H1 (cell line): ENCODE measurements around the gene CYP3A7. TPM values are rescaled to one million over a fixed set of nuclear protein-coding genes. Genes with fewer than 3 reads are reported as not detected.

ENCODE experiments used
- CTCF ChIA-PET: fragments of 300-600 bp; sonication (Branson Sonifier 250); formaldehyde crosslinking; loops from one replicate; lab custom pipeline; 2021; ENCODE audit not compliant: partially characterized antibody; lab: Charles Lee
- POLR2A ChIA-PET: fragments of 300-600 bp; sonication (Branson Sonifier 250); formaldehyde crosslinking; loops from one replicate; lab custom pipeline; 2021; ENCODE audit warnings: inconsistent platforms; ENCODE audit not compliant: partially characterized antibody; lab: Charles Lee
- DNase-seq, 2 experiments: peaks; one replicate each; pipeline versions ENCODE4 v3.0.0 to v3.0.0-alpha.2; 2010 to 2022; ENCODE audit warnings: low spot score in 2 of 2, low read depth in 1 of 2, mixed read lengths in 1 of 2
- FAIRE-seq: peaks from 2 replicates; lab custom pipeline; 2011; peaks lifted over from hg19 to GRCh38; lab: Jason Lieb, UNC
- H2AFZ ChIP-seq: 2 replicates; pipeline ENCODE4 v1.8.1; 2012; ENCODE audit warnings: low read length, inconsistent platforms
- H2AK5ac ChIP-seq: 2 replicates; pipeline ENCODE4 v1.6.1; 2013; ENCODE audit warnings: low read depth, low read length
- H2BK120ac ChIP-seq: replicated peaks from 2 replicates; pipeline ENCODE3; 2013; ENCODE audit warnings: low read depth, low read length, inconsistent platforms
- H2BK12ac ChIP-seq: 2 replicates; pipeline ENCODE4 v1.6.1; 2013; ENCODE audit warnings: low read depth, low read length
- H2BK15ac ChIP-seq: 2 replicates; pipeline ENCODE4 v1.6.1; 2013; ENCODE audit warnings: low read length
- H2BK20ac ChIP-seq: 2 replicates; pipeline ENCODE4 v1.6.1; 2013; ENCODE audit warnings: low read length
- H2BK5ac ChIP-seq: 2 replicates; pipeline ENCODE4 v1.6.1; 2013; ENCODE audit warnings: low read depth, low read length
- H3K14ac ChIP-seq: 2 replicates; pipeline ENCODE4 v1.6.1; 2013; ENCODE audit warnings: inconsistent platforms; ENCODE audit not compliant: insufficient read length
- H3K18ac ChIP-seq: 2 replicates; pipeline ENCODE4 v1.6.1; 2013; ENCODE audit warnings: low read length; ENCODE audit errors: extremely low read depth
- H3K23ac ChIP-seq: 2 replicates; pipeline ENCODE4 v1.6.1; 2013; ENCODE audit warnings: inconsistent platforms; ENCODE audit not compliant: insufficient read length
- H3K23me2 ChIP-seq: 2 replicates; pipeline ENCODE4 v1.6.1; 2013; ENCODE audit warnings: low read depth, low read length
- H3K27ac ChIP-seq: 2 replicates; pipeline ENCODE4 v1.6.1; 2011; ENCODE audit warnings: low read depth, low read length, inconsistent platforms
- H3K27me3 ChIP-seq, 4 experiments: replicated peaks in 1 of 4; 1 replicate in 1 of 4; 2 replicates in 3 of 4; pipeline versions ENCODE4 v1.6.1 to v1.8.1; 2011 to 2013; ENCODE audit warnings: low read length in 3 of 4, mild to moderate bottlenecking in 3 of 4, inconsistent platforms in 2 of 4, mixed read lengths in 2 of 4, moderate library complexity in 1 of 4; ENCODE audit not compliant: control insufficient read depth in 3 of 4, insufficient read depth in 3 of 4; ENCODE audit errors: extremely low read depth in 1 of 4
- H3K36me3 ChIP-seq, 4 experiments: 2 replicates each; pipeline versions ENCODE4 v1.6.1 to v1.8.1; 2011 to 2013; ENCODE audit warnings: mild to moderate bottlenecking in 4 of 4, low read length in 3 of 4, moderate library complexity in 2 of 4, control low read depth in 1 of 4, inconsistent platforms in 1 of 4; ENCODE audit not compliant: insufficient read depth in 4 of 4, control insufficient read depth in 2 of 4
- H3K4ac ChIP-seq: replicated peaks from 2 replicates; pipeline ENCODE3; 2013; ENCODE audit warnings: low read length, low read depth, mixed read lengths, inconsistent platforms; ENCODE audit not compliant: insufficient read length
- H3K4me1 ChIP-seq, 4 experiments: replicated peaks in 1 of 4; 1 replicate in 1 of 4; 2 replicates in 3 of 4; pipeline versions ENCODE4 v1.6.1 to v1.8.1; 2011 to 2013; ENCODE audit warnings: low read length in 3 of 4, inconsistent platforms in 2 of 4, mixed read lengths in 1 of 4; ENCODE audit not compliant: insufficient read depth in 4 of 4, control insufficient read depth in 3 of 4
- H3K4me2 ChIP-seq, 2 experiments: 2 replicates each; pipeline versions ENCODE4 v1.6.1 to v1.8.1; 2011 to 2013; ENCODE audit warnings: low read depth in 2 of 2, low read length in 2 of 2, control low read depth in 1 of 2, inconsistent platforms in 1 of 2, mild to moderate bottlenecking in 1 of 2; ENCODE audit not compliant: insufficient read depth in 1 of 2
- H3K4me3 ChIP-seq, 4 experiments: fragments of 200-600, 300-600 bp in 1 of 4; sonication (generic), shearing (Covaris generic), sonication (Bioruptor Twin) in 1 of 4; 2 replicates each; pipeline versions ENCODE4 v1.5.1 to v1.8.1; 2011 to 2016; ENCODE audit warnings: low read length in 4 of 4, low read depth in 3 of 4, control low read depth in 2 of 4, inconsistent platforms in 2 of 4, mild to moderate bottlenecking in 2 of 4, mixed read lengths in 1 of 4, moderate library complexity in 1 of 4; ENCODE audit not compliant: insufficient read depth in 2 of 4; ENCODE audit errors: extremely low read depth in 1 of 4
- H3K56ac ChIP-seq: replicated peaks from 2 replicates; pipeline ENCODE3; 2013; ENCODE audit warnings: low read depth, mild to moderate bottlenecking, mixed read lengths, low read length, inconsistent platforms; ENCODE audit not compliant: insufficient read length
- H3K79me1 ChIP-seq: 2 replicates; pipeline ENCODE4 v1.6.1; 2013; ENCODE audit warnings: low read depth, low read length, control low read depth
- H3K79me2 ChIP-seq, 2 experiments: 2 replicates each; pipeline versions ENCODE4 v1.6.1 to v1.8.1; 2012 to 2013; ENCODE audit warnings: low read length in 2 of 2, mild to moderate bottlenecking in 2 of 2, inconsistent platforms in 1 of 2; ENCODE audit not compliant: insufficient read depth in 2 of 2, control insufficient read depth in 1 of 2
- H3K9ac ChIP-seq, 4 experiments: replicated peaks in 1 of 4; 1 replicate in 1 of 4; 2 replicates in 3 of 4; pipeline versions ENCODE4 v1.6.1 to v1.8.1; 2011 to 2013; ENCODE audit warnings: low read depth in 3 of 4, low read length in 3 of 4, control low read depth in 2 of 4, mild to moderate bottlenecking in 2 of 4, moderate library complexity in 2 of 4, inconsistent platforms in 1 of 4; ENCODE audit errors: extremely low read depth in 1 of 4
- H3K9me3 ChIP-seq, 2 experiments: 2 replicates each; pipeline versions ENCODE4 v1.6.1 to v1.8.1; 2012 to 2013; ENCODE audit warnings: mild to moderate bottlenecking in 2 of 2, moderate library complexity in 2 of 2, control low read depth in 1 of 2, inconsistent platforms in 1 of 2, low read depth in 1 of 2, low read length in 1 of 2, mixed read lengths in 1 of 2; ENCODE audit not compliant: insufficient read depth in 2 of 2
- H4K20me1 ChIP-seq, 2 experiments: replicated peaks in 1 of 2; 2 replicates each; pipeline versions ENCODE3 to v1.8.1; 2011 to 2013; ENCODE audit warnings: inconsistent platforms in 2 of 2, low read length in 2 of 2, mild to moderate bottlenecking in 1 of 2; ENCODE audit not compliant: insufficient read depth in 2 of 2, control insufficient read depth in 1 of 2
- H4K5ac ChIP-seq: 2 replicates; pipeline ENCODE4 v1.6.1; 2013; ENCODE audit warnings: low read length, low read depth, mixed read lengths, inconsistent platforms; ENCODE audit not compliant: insufficient read length
- H4K8ac ChIP-seq: 2 replicates; pipeline ENCODE4 v1.8.0; 2013; ENCODE audit warnings: mild to moderate bottlenecking, moderate library complexity, low read length, inconsistent platforms; ENCODE audit not compliant: insufficient read depth; ENCODE audit errors: extremely low read depth
- H4K91ac ChIP-seq: replicated peaks from 2 replicates; pipeline ENCODE3; 2013; ENCODE audit warnings: low read length, mixed read lengths, inconsistent platforms; ENCODE audit not compliant: insufficient read length
- CREB1 ChIP-seq: IDR thresholded peaks from 2 replicates; pipeline ENCODE4 v1.6.1; 2012; ENCODE audit warnings: inconsistent platforms
- CTBP2 ChIP-seq: IDR thresholded peaks from 2 replicates; pipeline ENCODE4 v1.7.0; 2011; ENCODE audit warnings: borderline replicate concordance, mild to moderate bottlenecking, moderate library complexity, mixed read lengths, low read length; ENCODE audit not compliant: insufficient read depth, insufficient read length
- EZH2 ChIP-seq: fragments of 200-600 bp; sonication (generic); IDR thresholded peaks from 2 replicates; pipeline ENCODE4 v1.7.1; 2012; ENCODE audit warnings: low read depth, mild to moderate bottlenecking, moderate library complexity, low read length, inconsistent platforms; ENCODE audit not compliant: severe bottlenecking
- JUND ChIP-seq: IDR thresholded peaks from 2 replicates; pipeline ENCODE4 v1.6.1; 2011; ENCODE audit warnings: mild to moderate bottlenecking, improper control_type of control experiment, low read length
- MAFK ChIP-seq: IDR thresholded peaks from 2 replicates; pipeline ENCODE4 v1.6.1; 2012; ENCODE audit warnings: low read depth, mild to moderate bottlenecking, improper control_type of control experiment, low read length
- PHF8 ChIP-seq: fragments of 200-600 bp; sonication (generic); conservative IDR thresholded peaks from 2 replicates; pipeline ENCODE4 v1.7.1; 2012; ENCODE audit warnings: low read depth, mild to moderate bottlenecking, inconsistent platforms, low read length, moderate library complexity
- POLR2A ChIP-seq, 2 experiments: IDR thresholded peaks; 1 replicate in 1 of 2; 2 replicates in 1 of 2; pipeline ENCODE4 v1.6.1; 2011; ENCODE audit warnings: low read depth in 2 of 2, low read length in 2 of 2, mild to moderate bottlenecking in 2 of 2; ENCODE audit errors: control extremely low read depth in 1 of 2
- POU5F1 ChIP-seq: IDR thresholded peaks from 2 replicates; pipeline ENCODE4 v1.6.1; 2011; ENCODE audit warnings: low read depth, mild to moderate bottlenecking, low read length, moderate library complexity
- RBBP5 ChIP-seq: IDR thresholded peaks from 2 replicates; pipeline ENCODE4 v1.7.1; 2012; ENCODE audit warnings: low read depth, mild to moderate bottlenecking, inconsistent platforms, low read length, moderate library complexity, borderline replicate concordance
- SIRT6 ChIP-seq: IDR thresholded peaks from one replicate; pipeline ENCODE4 v1.7.1; 2012; ENCODE audit warnings: low read length, inconsistent platforms
- SP2 ChIP-seq: IDR thresholded peaks from 2 replicates; pipeline ENCODE4 v1.6.1; 2012; ENCODE audit warnings: mild to moderate bottlenecking, low read length, inconsistent platforms
- SUZ12 ChIP-seq: fragments of 200-600 bp; sonication (generic); IDR thresholded peaks from 2 replicates; pipeline ENCODE4 v1.6.1; 2012; ENCODE audit warnings: mild to moderate bottlenecking, inconsistent platforms, low read length, moderate library complexity, mixed read lengths
- TBP ChIP-seq: IDR thresholded peaks from 2 replicates; pipeline ENCODE4 v1.6.1; 2011; ENCODE audit warnings: low read depth, low read length, improper control_type of control experiment
- ZNF274 ChIP-seq: IDR thresholded peaks from 2 replicates; pipeline ENCODE4 v1.7.0; 2012; ENCODE audit warnings: low read length, borderline replicate concordance; ENCODE audit errors: extremely low read depth
- WGBS, 2 experiments: shearing (Covaris generic) in 1 of 2; methylation state at CpG; one replicate each; pipeline versions ENCODE4 v1.1.6 to v1.1.7; 2013 to 2015; ENCODE audit warnings: low lambda C conversion rate in 2 of 2, mixed read lengths in 2 of 2, inconsistent platforms in 1 of 2, low coverage in 1 of 2, missing lambda C conversion rate in 1 of 2; ENCODE audit not compliant: insufficient replicate concordance in 2 of 2, insufficient coverage in 1 of 2, insufficient read length in 1 of 2; ENCODE audit errors: extremely low coverage in 1 of 2, missing lambda C conversion rate in 1 of 2; 5-methylcytosine and 5-hydroxymethylcytosine counted together
- polyA plus RNA-seq, 7 experiments: library from polyadenylated mRNA; depleted of rRNA in 3 of 7; stranded (reverse) in 5 of 7; unstranded in 2 of 7; fragments of >200 nt in 5 of 7; fragments of 200-250 nt in 2 of 7; gene quantifications; 1 replicate in 5 of 7; 2 replicates in 1 of 7; 4 replicates in 1 of 7; pipeline versions ENCODE4 v1.2.1 to v1.2.3, GENCODE V29; 2011 to 2013; ENCODE audit warnings: missing spikeins in 2 of 7, mixed read lengths in 2 of 7
- total RNA-seq: library from RNA; stranded (reverse); fragmentation: NEBNext Ultra II Directional; extraction: Animal tissue kit (Norgen Biotek cat#: 25700); gene quantifications from 2 replicates; pipeline ENCODE4 v1.2.1, GENCODE V29; 2021

The CYP3A7 gene
- total and polyA plus RNA-seq, 2 of the 8 experiments (the other 6 are each of a cell fraction or from before 2014, with no cell fraction given): not detected

GRCh38 chr7:99694201-99694911 lies 40.6 kb downstream of the CYP3A7 start:
- Histone ChIP-seq H4K5ac (no peak overlapping the region), H4K20me1 (no peaks in the 10 kb centered on the region), H2AFZ (no peak overlapping the region), H3K23ac (no peak overlapping the region), H3K18ac (no peak overlapping the region), H3K9me3 (no peaks in the 10 kb centered on the region), H3K9ac (no peak overlapping the region), H3K56ac (no peak overlapping the region), H3K27me3 (no peaks in the 10 kb centered on the region), H4K91ac (no peak overlapping the region), H3K27ac (no peak overlapping the region), H3K14ac (no peak overlapping the region), H2AK5ac (no peak overlapping the region), H3K4me2 (no peak overlapping the region; a peak in 1 of 4 replicates), H4K8ac (no peak overlapping the region), H3K79me1 (no peaks in the 10 kb centered on the region), H3K4me3 (no peak overlapping the region), H3K4me1 (peaks cover 0 to 10% (median 0%) of the 10 kb centered on the region in 4 experiments; a peak in 3 of 7 replicates), H3K23me2 (no peaks in the 10 kb centered on the region), H2BK20ac (no peak overlapping the region), H3K4ac (no peak overlapping the region), H2BK15ac (no peak overlapping the region; the same call in 1 of the 2 replicates), H3K79me2 (no peaks in the 10 kb centered on the region), H2BK12ac (no peak overlapping the region), H2BK120ac (no peak overlapping the region), H3K36me3 (no peaks in the 10 kb centered on the region), H2BK5ac (no peak overlapping the region)
- FAIRE-seq (no peak), DNase-seq (no peak)
- ChIA-PET CTCF (interaction anchor here (1.1 kb wide), 1 partner anchor 117 kb away, joined by 3 read pairs; no protein-coding TSS in a partner anchor), POLR2A (interaction anchor here (0.6 to 1.2 kb wide), 4 partner anchors 13 to 967 kb away, joined by 3 to 4 read pairs (median 3); partner anchors contain the start of gene ZNF655)
- WGBS, 2 experiments: 93% methylated on average over 5 of the region's 5 CpGs; no CpG with 5 or more reads in 1 of the 2 experiments
- no peak for TF ChIP-seq POU5F1
- TF ChIP-seq PHF8: no peak
- no peak for TF ChIP-seq ZNF274
- no peak for TF ChIP-seq CTBP2
- TF ChIP-seq CREB1: no peak
- TF ChIP-seq JUND: no peak
- no peak for TF ChIP-seq RBBP5
- no peak for TF ChIP-seq MAFK
- TF ChIP-seq POLR2A (IDR thresholded peaks at IDR 0.05; ENCODE audit: control extremely low read depth in 1 of 2, low read depth in 2 of 2, low read length in 2 of 2): no peak
- no peak for TF ChIP-seq SIRT6
- no peak for TF ChIP-seq SP2
- no peak for TF ChIP-seq TBP
- TF ChIP-seq EZH2: no peak
- no peak for TF ChIP-seq SUZ12
